Measurements from ENCODE around the gene NR5A2. TPM values are rescaled to one million over a fixed set of nuclear protein-coding genes. Genes with fewer than 3 reads are reported as not detected.
A peak's percentile ranks its signal among the peaks of the same experiment; 100 is the strongest.

Gene NR5A2
- total RNA-seq, 2 experiments from 2014 or later, result 0.13 to 0.15 TPM

DNA sequence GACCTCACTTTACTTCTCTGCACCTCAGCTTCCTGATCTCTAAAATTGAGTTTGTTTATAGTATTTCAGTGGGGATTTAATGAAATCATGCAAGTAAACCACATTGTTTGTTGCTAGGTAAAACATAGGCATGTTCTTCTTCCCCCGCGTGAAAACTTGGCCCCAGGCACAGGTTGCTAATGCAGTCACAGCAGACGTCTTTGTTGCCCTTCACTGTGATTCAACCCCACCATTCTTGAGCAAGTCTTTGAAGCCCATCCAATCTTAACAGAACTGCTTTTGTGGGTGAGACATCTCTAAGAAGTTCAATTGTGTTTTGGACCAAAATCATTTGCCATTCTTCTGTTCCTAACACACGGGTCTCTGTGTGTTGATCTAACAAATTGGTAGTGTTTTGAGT lies 196.8 kb downstream of the NR5A2 start:
- CTCF ChIA-PET, result no interaction called here
- H3K27me3 Mint-ChIP-seq, result peaks cover 13% of the 10 kb centered on the region
- H3K9me3 Mint-ChIP-seq, result no peaks in the 10 kb centered on the region
- H3K4me3 Mint-ChIP-seq, result no peak overlapping the region
- POLR2A ChIA-PET, result no interaction called here
- H3K4me1 Mint-ChIP-seq, result peaks cover 23% of the 10 kb centered on the region
- DNase-seq, result no peak
- H3K36me3 Mint-ChIP-seq (ENCODE audit: low read depth), result no peaks in the 10 kb centered on the region
- no peak overlapping the region for H3K27ac Mint-ChIP-seq

DNA sequence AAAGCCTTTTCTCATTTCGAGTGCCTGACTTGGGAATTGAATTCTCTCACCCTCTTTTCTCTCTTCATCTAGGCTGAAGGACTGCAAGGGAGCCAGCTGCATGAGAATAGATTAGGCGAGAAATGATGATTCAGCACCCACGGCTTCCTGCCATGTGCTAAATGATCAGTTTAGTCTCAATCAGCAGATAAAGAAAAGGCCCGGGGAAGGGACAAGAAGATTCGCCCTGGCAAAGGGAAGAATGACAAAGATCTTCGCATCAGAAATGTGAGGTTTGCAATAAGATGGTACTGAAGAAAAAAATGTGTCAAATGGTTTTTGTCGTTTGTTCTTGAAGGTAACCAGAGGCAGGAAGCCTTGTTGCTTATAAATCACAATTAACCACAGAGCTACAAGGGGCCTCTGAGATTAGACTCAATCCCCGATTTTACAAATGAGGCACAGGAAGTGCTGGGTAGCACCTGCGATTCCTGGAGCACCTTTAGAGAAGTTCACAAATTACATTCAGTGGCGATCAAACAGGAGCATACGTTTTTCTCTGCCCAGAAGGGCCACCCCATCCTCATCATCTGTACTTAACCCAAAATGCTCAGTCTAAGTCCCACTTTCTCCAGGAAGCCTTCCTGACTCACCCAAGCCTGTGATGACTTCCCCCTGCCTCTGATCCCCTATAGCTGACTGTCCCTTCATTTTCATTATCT lies 198.9 kb downstream of the NR5A2 start:
- H3K27me3 Mint-ChIP-seq, result peaks cover 15% of the 10 kb centered on the region
- no peak overlapping the region for H3K27ac Mint-ChIP-seq
- CTCF ChIA-PET, result interaction anchor here (0.7 to 1.2 kb wide), 2 partner anchors 14 to 795 kb away, joined by 4 to 5 read pairs; no protein-coding TSS in a partner anchor

DNA sequence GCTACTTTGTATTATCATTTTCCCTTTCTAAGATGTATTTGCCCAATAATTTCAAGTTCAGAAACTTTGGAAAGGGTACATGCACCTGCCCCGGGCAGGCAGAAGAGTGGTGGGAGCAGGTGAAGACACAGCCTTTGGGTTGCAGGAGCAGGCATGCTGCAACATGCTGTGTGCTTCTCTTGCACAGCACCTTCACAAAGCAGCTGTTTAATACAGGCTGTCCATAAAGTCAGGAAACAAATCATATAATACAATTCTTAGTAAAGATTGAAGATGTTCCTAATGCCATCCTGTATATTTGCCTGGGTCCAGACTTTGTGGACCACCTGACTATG lies 199.4 kb downstream of the NR5A2 start:
- POLR2A ChIA-PET, result interaction anchor here (1.1 kb wide), 1 partner anchor 25 kb away, joined by 6 read pairs; no protein-coding TSS in a partner anchor
- peaks cover 17% of the 10 kb centered on the region for H3K4me1 Mint-ChIP-seq
- no peaks in the 10 kb centered on the region for H3K9me3 Mint-ChIP-seq
- H3K36me3 Mint-ChIP-seq (ENCODE audit: low read depth), result no peaks in the 10 kb centered on the region
- no peak overlapping the region for H3K27ac Mint-ChIP-seq
- no peak overlapping the region for H3K4me3 Mint-ChIP-seq
- H3K27me3 Mint-ChIP-seq, result peaks cover 11% of the 10 kb centered on the region
- CTCF ChIA-PET, result interaction anchor here (1.2 kb wide), 1 partner anchor 14 kb away, joined by 5 read pairs; no protein-coding TSS in a partner anchor
- DNase-seq, result no peak

More for the DNA sequence above, 198.9 kb downstream of the NR5A2 start:
- Mint-ChIP-seq H3K36me3 (ENCODE audit: low read depth) (no peaks in the 10 kb centered on the region), H3K4me1 (peaks cover 21% of the 10 kb centered on the region), H3K9me3 (no peaks in the 10 kb centered on the region), H3K4me3 (no peak overlapping the region)
- peak; percentile 32 for DNase-seq
- POLR2A ChIA-PET, result interaction anchor here (1.1 kb wide), 1 partner anchor 26 kb away, joined by 6 read pairs; no protein-coding TSS in a partner anchor
